PC-3 (cell line): Measurements from ENCODE around the gene VSX1. TPM values are rescaled to one million over a fixed set of nuclear protein-coding genes. Genes with fewer than 3 reads are reported as not detected.

Experiments
- ATAC-seq: fragments of 200-7000 bp; cut with Tn5 transposase; 2 replicates; pipeline ENCODE4 v1.9.1; 2020; ENCODE audit warnings: mild to moderate bottlenecking, moderate library complexity
- BruUV-seq: library from RNA; stranded (reverse); fragments of 400-500 nt; replicated peaks from 2 replicates; lab custom pipeline; 2021; lab: Mats Ljungman, UMichigan
- CTCF ChIA-PET: fragments of 300-600 bp; sonication (Branson Sonifier 250); formaldehyde crosslinking; loops from one replicate; lab custom pipeline; 2022; ENCODE audit warnings: antibody characterized with exemption; lab: Charles Lee
- POLR2A ChIA-PET: fragments of 300-600 bp; sonication (Branson Sonifier 250); formaldehyde crosslinking; loops from one replicate; lab custom pipeline; 2022; ENCODE audit warnings: antibody characterized with exemption; ENCODE audit not compliant: unreplicated experiment; lab: Charles Lee
- DNase-seq: peaks from one replicate; pipeline ENCODE4 v3.0.0-alpha.2; 2015
- H2AFZ ChIP-seq: fragments of 300-600 bp; sonication (generic); 2 replicates; pipeline ENCODE4 v1.6.0; 2016; ENCODE audit warnings: antibody characterized with exemption, low read length
- H3F3A ChIP-seq: fragments of 300-600 bp; sonication (generic); one replicate; pipeline ENCODE4 v1.6.0; 2017; ENCODE audit warnings: antibody characterized with exemption, low read length, control low read depth, mild to moderate bottlenecking; ENCODE audit not compliant: unreplicated experiment
- H3K27ac ChIP-seq: fragments of 300-600 bp; sonication (generic); 2 replicates; pipeline ENCODE4 v1.5.1; 2016; ENCODE audit warnings: mild to moderate bottlenecking, low read length
- H3K27me3 ChIP-seq: fragments of 300-600 bp; sonication (generic); 2 replicates; pipeline ENCODE4 v1.6.1; 2016; ENCODE audit warnings: low read length, mixed read lengths
- H3K36me3 ChIP-seq: fragments of 300-600 bp; sonication (generic); 2 replicates; pipeline ENCODE4 v1.6.1; 2016; ENCODE audit warnings: low read depth, mixed run types, low read length, mixed read lengths
- H3K4me1 ChIP-seq: fragments of 300-600 bp; sonication (generic); 2 replicates; pipeline ENCODE4 v1.5.1; 2016; ENCODE audit warnings: low read length; ENCODE audit not compliant: insufficient read depth
- H3K4me2 ChIP-seq: fragments of 300-600 bp; sonication (generic); 2 replicates; pipeline ENCODE4 v1.6.0; 2016; ENCODE audit warnings: low read length
- H3K4me3 ChIP-seq: fragments of 300-600 bp; sonication (generic); 2 replicates; pipeline ENCODE4 v1.5.1; 2016; ENCODE audit warnings: mild to moderate bottlenecking, low read length, mixed read lengths
- H3K79me2 ChIP-seq: fragments of 300-600 bp; sonication (generic); 2 replicates; pipeline ENCODE4 v1.6.1; 2017; ENCODE audit warnings: low read length, mixed read lengths
- H3K9ac ChIP-seq: fragments of 300-600 bp; sonication (generic); 2 replicates; pipeline ENCODE4 v1.6.0; 2016; ENCODE audit warnings: mild to moderate bottlenecking, low read length
- H3K9me2 ChIP-seq: fragments of 300-600 bp; sonication (generic); replicated peaks from 2 replicates; pipeline ENCODE4 v1.6.1; 2016; ENCODE audit warnings: mixed run types, low read length, mixed read lengths
- H3K9me3 ChIP-seq: fragments of 300-600 bp; sonication (generic); 2 replicates; pipeline ENCODE4 v1.6.1; 2016; ENCODE audit warnings: low read length, mixed read lengths
- H4K20me1 ChIP-seq: fragments of 300-600 bp; sonication (generic); 2 replicates; pipeline ENCODE4 v1.6.1; 2016; ENCODE audit warnings: low read length, mixed read lengths
- EZH2 ChIP-seq: fragments of 300-600 bp; sonication (generic); IDR thresholded peaks from one replicate; pipeline ENCODE4 v1.6.1; 2017; ENCODE audit warnings: antibody characterized with exemption, mild to moderate bottlenecking, low read length; ENCODE audit not compliant: unreplicated experiment
- EZH2phosphoT487 ChIP-seq: fragments of 300-600 bp; sonication (generic); IDR thresholded peaks from 2 replicates; pipeline ENCODE4 v1.6.1; 2018; ENCODE audit warnings: mild to moderate bottlenecking, antibody characterized with exemption, low read length, borderline replicate concordance
- intact Hi-C: fragments of 100-400 bp; cut with micrococcal nuclease; formaldehyde crosslinking; loops from 2 replicates; pipeline ENCODE4 v1.9.0; 2023
- total RNA-seq: library from RNA; depleted of rRNA; stranded (reverse); fragments of >200 nt; gene quantifications from 2 replicates; pipeline ENCODE4 v1.2.3, GENCODE V29; 2014
- TF ChIP-seq, protein P1 (sequence below): fragments of 300-600 bp; sonication (generic); conservative IDR thresholded peaks from 2 replicates; pipeline ENCODE4 v1.5.1; 2017; ENCODE audit warnings: antibody characterized with exemption, low read depth, mild to moderate bottlenecking, low read length

Gene VSX1
- total RNA-seq, 1 experiment from 2014 or later, result not detected

DNA sequence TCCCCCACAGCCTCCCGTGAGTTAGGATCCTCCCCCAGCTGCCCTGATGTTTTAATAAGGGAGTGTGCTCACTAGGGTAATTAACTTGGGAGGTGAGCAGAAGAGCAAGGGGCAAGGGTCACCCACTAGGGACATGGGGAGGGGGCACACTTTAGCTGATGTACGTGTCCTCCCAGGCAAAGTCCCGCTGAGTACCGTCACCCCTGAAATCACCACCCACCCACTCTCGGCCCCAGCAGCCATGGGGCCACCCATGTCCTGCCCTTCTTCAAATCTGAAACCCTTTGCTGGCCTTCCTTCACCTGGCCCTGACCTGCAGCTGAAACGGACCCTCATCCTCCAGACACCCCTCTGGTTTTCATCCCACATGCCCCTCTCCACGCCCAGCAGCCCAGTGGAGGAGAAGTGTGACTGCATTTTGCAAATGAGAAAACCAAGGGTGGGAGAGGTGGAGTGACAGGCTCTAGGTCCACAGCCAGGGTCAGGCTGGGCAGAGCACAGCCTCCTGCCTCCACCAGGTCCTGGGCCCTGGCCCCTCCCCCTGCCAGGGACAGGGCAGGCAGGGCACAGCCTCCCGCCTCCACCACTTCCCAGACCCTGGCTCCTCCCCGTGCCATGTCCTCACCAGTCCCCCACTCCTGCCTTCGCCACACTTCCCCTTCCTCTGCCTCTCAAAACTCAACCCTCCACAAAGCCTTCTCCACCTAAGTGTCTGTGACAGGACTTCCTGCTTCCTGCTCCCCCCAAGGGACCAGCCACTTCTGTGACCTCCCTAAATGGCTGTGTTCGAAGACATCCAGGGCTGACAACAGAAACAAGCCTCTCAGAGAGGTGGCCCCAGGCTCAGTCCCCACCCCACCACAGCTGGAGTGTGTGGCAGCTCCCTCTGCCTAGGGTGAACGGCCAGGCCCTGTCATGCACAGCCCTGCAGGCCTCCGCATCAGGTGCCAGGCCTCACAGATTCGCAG, 39.1 kb downstream of the VSX1 start:
- DNase-seq (no peak), ATAC-seq (no peak)
- Histone ChIP-seq H3K27ac (no peak overlapping the region), H4K20me1 (no peaks in the 10 kb centered on the region), H3K9me2 (no peaks in the 10 kb centered on the region), H3K4me3 (no peak overlapping the region), H3K4me2 (no peak overlapping the region), H2AFZ (no peak overlapping the region), H3F3A (no peaks in the 10 kb centered on the region), H3K4me1 (peaks cover 14% of the 10 kb centered on the region), H3K36me3 (no peaks in the 10 kb centered on the region), H3K27me3 (no peaks in the 10 kb centered on the region), H3K9ac (no peak overlapping the region), H3K79me2 (no peaks in the 10 kb centered on the region), H3K9me3 (no peaks in the 10 kb centered on the region)
- intact Hi-C loops, result no loop called here
- POLR2A ChIA-PET, result no interaction called here
- BruUV-seq, result no TSS peak
- CTCF ChIA-PET, result no interaction called here
- TF ChIP-seq EZH2 (no peak), EZH2phosphoT487 (no peak)
- TF ChIP-seq, protein P1, sequence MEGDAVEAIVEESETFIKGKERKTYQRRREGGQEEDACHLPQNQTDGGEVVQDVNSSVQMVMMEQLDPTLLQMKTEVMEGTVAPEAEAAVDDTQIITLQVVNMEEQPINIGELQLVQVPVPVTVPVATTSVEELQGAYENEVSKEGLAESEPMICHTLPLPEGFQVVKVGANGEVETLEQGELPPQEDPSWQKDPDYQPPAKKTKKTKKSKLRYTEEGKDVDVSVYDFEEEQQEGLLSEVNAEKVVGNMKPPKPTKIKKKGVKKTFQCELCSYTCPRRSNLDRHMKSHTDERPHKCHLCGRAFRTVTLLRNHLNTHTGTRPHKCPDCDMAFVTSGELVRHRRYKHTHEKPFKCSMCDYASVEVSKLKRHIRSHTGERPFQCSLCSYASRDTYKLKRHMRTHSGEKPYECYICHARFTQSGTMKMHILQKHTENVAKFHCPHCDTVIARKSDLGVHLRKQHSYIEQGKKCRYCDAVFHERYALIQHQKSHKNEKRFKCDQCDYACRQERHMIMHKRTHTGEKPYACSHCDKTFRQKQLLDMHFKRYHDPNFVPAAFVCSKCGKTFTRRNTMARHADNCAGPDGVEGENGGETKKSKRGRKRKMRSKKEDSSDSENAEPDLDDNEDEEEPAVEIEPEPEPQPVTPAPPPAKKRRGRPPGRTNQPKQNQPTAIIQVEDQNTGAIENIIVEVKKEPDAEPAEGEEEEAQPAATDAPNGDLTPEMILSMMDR, result no peak

DNA sequence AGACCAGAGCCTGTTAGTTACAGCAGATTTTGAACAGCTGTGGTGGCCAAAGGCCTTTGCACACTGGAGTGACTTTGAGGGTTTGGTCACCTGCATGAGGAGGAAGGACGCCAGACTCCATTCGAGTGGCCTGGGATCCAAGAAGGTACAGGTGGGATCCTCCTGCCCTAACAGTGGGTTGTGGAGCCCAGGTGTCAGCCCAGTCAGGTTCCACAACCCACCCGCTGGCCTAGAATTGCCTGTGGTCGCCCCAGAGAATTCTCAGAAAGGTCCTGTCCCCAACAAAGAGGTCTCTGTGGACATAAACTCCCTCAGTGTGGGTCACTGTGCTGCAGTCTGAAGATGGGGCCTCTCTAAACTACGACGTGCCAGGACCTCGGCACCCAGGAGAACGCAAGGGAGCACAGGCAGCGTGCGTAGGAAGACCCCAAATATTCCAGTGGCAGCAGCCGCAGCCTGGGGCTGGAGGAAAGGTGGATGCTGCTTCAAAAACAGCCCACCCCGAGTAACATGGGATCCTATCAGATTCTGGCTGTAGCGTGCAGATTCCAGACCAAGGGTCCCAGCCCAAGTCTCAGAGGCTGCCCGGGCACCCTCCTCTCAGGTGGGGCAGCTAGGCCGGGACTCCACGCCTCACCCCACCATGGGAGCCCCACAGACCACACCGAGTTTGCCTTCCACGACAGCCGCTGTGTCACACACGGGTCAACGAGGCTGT, 40.0 kb downstream of the VSX1 start:
- no peak for ATAC-seq
- no TSS peak for BruUV-seq
- H3F3A ChIP-seq, result no peaks in the 10 kb centered on the region
- H3K4me2 ChIP-seq, result no peak overlapping the region
- no peaks in the 10 kb centered on the region for H3K9me3 ChIP-seq
- intact Hi-C loops, result no loop called here
- no peaks in the 10 kb centered on the region for H4K20me1 ChIP-seq
- H3K4me1 ChIP-seq, result peaks cover 14% of the 10 kb centered on the region
- no peak overlapping the region for H3K9ac ChIP-seq
- no peaks in the 10 kb centered on the region for H3K27me3 ChIP-seq
- no peaks in the 10 kb centered on the region for H3K79me2 ChIP-seq
- TF ChIP-seq EZH2phosphoT487 (no peak), EZH2 (no peak)
- TF ChIP-seq, protein P1, result no peak
- H2AFZ ChIP-seq, result no peak overlapping the region
- H3K4me3 ChIP-seq, result no peak overlapping the region
- no peak overlapping the region for H3K27ac ChIP-seq
- ChIA-PET POLR2A (no interaction called here), CTCF (no interaction called here)
- H3K36me3 ChIP-seq, result no peaks in the 10 kb centered on the region
- no peak for DNase-seq
- H3K9me2 ChIP-seq, result no peaks in the 10 kb centered on the region
